ENCODE measurements around the gene NIPBL. TPM values are rescaled to one million over a fixed set of nuclear protein-coding genes. Genes with fewer than 3 reads are reported as not detected.
"Not testable (repeated sequence)": the region's sequence is repeated elsewhere in the genome, so short reads cannot be mapped to it uniquely, and the experiment has no call there.

NIPBL gene
- total RNA-seq, 3 donors from 2014 or later: 61.9 to 112 (median 69.2) TPM

DNA sequence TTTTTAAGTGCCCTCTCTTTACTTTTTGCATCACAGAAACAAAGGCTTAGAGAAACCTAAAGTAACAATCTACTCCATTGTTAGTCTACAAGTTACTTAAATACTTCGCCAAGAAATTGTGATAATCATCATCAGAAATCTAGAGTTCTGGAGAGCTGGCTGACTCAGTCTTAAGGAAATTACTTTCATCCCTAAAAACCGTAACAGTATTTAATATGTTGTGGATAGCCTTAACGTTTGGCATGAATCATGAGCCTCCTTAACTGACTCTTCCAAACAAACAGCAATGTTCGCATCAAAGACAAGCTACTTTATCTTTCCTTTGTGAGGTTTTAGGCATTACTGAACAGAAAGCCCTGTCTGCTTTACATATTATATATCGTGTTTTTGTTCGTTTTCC, 128.7 kb downstream of the NIPBL start:
- Histone ChIP-seq H3K36me3 (peaks cover 17% of the 10 kb centered on the region), H3K27ac (no peak overlapping the region), H3K27me3 (no peaks in the 10 kb centered on the region), H3K9me3 (no peaks in the 10 kb centered on the region), H3K4me3 (no peak overlapping the region), H3K4me1 (no peaks in the 10 kb centered on the region)
- TF ChIP-seq POLR2AphosphoS5 (IDR thresholded peaks at IDR 0.05): no peak
- TF ChIP-seq, protein P1, sequence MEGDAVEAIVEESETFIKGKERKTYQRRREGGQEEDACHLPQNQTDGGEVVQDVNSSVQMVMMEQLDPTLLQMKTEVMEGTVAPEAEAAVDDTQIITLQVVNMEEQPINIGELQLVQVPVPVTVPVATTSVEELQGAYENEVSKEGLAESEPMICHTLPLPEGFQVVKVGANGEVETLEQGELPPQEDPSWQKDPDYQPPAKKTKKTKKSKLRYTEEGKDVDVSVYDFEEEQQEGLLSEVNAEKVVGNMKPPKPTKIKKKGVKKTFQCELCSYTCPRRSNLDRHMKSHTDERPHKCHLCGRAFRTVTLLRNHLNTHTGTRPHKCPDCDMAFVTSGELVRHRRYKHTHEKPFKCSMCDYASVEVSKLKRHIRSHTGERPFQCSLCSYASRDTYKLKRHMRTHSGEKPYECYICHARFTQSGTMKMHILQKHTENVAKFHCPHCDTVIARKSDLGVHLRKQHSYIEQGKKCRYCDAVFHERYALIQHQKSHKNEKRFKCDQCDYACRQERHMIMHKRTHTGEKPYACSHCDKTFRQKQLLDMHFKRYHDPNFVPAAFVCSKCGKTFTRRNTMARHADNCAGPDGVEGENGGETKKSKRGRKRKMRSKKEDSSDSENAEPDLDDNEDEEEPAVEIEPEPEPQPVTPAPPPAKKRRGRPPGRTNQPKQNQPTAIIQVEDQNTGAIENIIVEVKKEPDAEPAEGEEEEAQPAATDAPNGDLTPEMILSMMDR (IDR thresholded peaks at IDR 0.05): no peak
- TF ChIP-seq POLR2A (IDR thresholded peaks at IDR 0.05): no peak
- no peak for DNase-seq (ENCODE audit: low spot score in 2 of 2)
- intact Hi-C loops (cut with DNase I; ENCODE audit: low total_unique reads): no loop called here

DNA sequence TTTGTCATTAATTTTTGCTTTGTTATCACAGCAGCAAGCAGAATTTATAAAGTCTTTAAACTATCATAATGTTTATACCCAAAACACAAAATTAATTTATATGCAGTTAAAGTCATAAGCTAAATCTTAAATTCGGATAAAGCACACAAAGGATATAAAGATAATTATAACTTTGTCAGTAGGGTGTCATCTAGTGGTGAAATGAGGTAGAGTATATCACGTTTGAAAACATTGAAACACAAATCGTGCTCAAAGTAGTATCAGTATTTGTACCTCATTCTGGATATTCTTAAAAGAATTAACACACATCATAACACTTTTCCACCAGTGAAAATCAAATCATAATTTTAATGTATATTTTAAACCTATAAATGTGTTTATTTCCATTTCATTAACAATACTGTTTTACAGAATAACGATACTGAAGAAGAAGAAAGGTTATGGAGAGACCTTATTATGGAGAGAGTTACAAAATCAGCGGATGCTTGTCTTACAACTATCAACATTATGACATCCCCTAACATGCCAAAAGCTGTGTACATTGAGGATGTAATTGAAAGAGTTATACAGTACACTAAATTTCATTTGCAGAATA, 129.5 kb downstream of the NIPBL start:
- Histone ChIP-seq H3K9me3 (no peaks in the 10 kb centered on the region), H3K27me3 (no peaks in the 10 kb centered on the region), H3K36me3 (peaks cover 17% of the 10 kb centered on the region), H3K27ac (no peak overlapping the region), H3K4me1 (no peaks in the 10 kb centered on the region), H3K4me3 (no peak overlapping the region)
- intact Hi-C loops (cut with DNase I; ENCODE audit: low total_unique reads): no loop called here
- TF ChIP-seq POLR2A (IDR thresholded peaks at IDR 0.05): no peak
- TF ChIP-seq, protein P1 (IDR thresholded peaks at IDR 0.05): peak; percentile 32 to 63 (median 62)
- TF ChIP-seq POLR2AphosphoS5 (IDR thresholded peaks at IDR 0.05): no peak
- DNase-seq (ENCODE audit: low spot score in 2 of 2): no peak

DNA sequence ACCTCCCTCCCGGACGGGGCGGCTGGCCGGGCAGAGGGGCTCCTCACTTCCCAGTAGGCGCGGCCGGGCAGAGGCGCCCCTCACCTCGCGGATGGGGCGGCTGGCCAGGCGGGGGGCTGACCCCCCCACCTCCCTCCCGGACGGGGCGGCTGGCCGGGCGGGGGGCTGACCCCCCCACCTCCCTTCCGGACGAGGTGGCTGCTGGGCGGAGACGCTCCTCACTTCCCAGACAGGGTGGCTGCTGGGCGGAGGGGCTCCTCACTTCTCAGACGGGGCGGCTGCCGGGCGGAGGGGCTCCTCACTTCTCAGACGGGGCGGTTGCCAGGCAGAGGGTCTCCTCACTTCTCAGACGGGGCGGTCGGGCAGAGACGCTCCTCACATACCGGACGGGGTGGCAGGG, 136.6 kb downstream of the NIPBL start:
- H3K27me3 ChIP-seq; H3K9me3 ChIP-seq; H3K27ac ChIP-seq; DNase-seq (ENCODE audit: low spot score in 2 of 2); H3K4me1 ChIP-seq; H3K4me3 ChIP-seq; intact Hi-C loops (cut with DNase I; ENCODE audit: low total_unique reads): not testable (repeated sequence)
- peaks cover 17% of the 10 kb centered on the region for H3K36me3 ChIP-seq

DNA sequence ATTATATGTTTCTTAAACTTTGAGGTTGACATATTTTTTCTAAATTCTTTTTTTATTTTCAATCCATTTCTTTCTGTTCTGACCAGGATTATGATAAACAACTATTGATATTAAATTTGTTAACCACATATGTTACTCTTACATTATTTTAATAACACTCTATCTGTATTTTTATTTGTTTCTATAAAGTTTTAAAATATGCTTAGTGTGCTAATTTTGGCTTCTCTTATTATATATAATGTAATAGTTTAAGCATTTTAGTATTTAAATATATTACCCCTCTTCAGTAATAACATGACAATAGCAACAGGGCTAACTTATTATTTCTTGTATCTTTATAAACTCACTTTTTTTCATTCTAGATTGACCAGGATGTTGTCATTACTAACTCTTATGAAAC, 137.8 kb downstream of the NIPBL start:
- Histone ChIP-seq H3K36me3 (peaks cover 12% of the 10 kb centered on the region), H3K9me3 (no peaks in the 10 kb centered on the region)
- intact Hi-C loops (cut with DNase I; ENCODE audit: low total_unique reads): no loop called here

DNA sequence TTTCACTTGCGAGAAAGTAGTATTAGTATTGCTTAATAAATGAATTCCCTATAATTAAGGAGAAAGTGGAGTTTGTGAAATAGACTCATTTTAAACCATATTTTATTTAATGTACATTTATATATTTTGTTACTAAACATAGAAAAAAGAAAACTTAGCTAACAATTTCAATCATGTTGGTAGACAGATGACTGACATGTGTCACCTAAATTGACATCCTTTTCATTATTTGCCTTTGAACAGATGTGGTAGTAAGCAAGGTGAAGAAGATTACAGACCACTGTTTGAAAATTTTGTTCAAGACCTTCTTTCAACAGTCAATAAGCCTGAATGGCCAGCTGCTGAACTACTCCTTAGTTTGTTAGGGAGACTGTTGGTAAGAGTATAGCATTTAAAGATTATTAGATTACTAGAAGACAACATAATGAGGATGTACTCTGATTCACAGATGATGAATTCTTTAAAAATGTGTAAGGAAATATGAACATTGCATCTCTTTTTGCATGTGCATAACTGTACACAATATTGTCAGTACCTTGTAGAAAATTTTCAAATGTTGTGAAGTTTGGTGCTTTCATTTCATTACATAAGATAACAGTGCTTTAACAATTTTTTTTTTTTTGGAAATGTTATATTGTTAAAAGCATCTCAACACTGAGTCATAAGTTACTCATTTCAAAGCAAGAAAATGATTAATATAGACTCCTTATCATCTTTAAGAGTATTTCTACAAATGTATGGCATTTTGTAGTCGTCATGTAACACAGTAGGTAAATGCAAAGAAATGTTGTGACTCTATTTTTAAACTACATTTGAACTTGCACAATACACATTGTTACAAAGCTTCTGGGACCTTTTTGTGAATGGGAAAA, 139.5 kb downstream of the NIPBL start:
- H3K4me3 ChIP-seq: no peak overlapping the region
- no peaks in the 10 kb centered on the region for H3K27me3 ChIP-seq
- peaks cover 17% of the 10 kb centered on the region for H3K36me3 ChIP-seq
- TF ChIP-seq POLR2A (IDR thresholded peaks at IDR 0.05): no peak
- no peak for TF ChIP-seq POLR2AphosphoS5 (IDR thresholded peaks at IDR 0.05)
- H3K4me1 ChIP-seq: no peaks in the 10 kb centered on the region
- no peaks in the 10 kb centered on the region for H3K9me3 ChIP-seq
- no peak for DNase-seq (ENCODE audit: low spot score in 2 of 2)
- H3K27ac ChIP-seq: no peak overlapping the region
- intact Hi-C loops (cut with DNase I; ENCODE audit: low total_unique reads): no loop called here

More for the DNA sequence above, 137.8 kb downstream of the NIPBL start:
- H3K4me1 ChIP-seq: no peaks in the 10 kb centered on the region
- no peaks in the 10 kb centered on the region for H3K27me3 ChIP-seq
- no peak overlapping the region for H3K4me3 ChIP-seq
- DNase-seq (ENCODE audit: low spot score in 2 of 2): no peak
- no peak overlapping the region for H3K27ac ChIP-seq
- TF ChIP-seq POLR2A (IDR thresholded peaks at IDR 0.05): no peak
- no peak for TF ChIP-seq POLR2AphosphoS5 (IDR thresholded peaks at IDR 0.05)
- TF ChIP-seq, protein P1 (IDR thresholded peaks at IDR 0.05): no peak

DNA sequence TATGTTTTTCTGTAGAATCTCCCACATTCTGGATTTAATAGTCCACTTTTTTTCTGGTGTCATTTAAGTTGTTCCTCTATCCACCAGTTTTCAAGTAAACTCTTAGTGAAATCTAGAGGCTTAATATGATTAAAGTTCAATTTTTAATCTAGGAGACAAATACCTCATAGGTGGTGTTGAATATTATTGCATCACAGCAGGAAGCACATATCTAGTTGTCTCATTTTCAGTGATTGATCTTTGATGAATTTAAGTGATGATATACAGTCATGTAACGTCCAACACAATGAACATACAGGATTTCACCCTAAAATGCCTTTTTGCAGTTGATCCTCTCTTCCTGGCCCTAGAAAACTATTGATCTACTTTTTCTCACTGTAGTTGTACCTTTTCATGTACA, 152.3 kb downstream of the NIPBL start:
- intact Hi-C loops (cut with DNase I; ENCODE audit: low total_unique reads): no loop called here
- H3K4me3 ChIP-seq: no peak overlapping the region
- H3K9me3 ChIP-seq: no peaks in the 10 kb centered on the region
- H3K36me3 ChIP-seq: peaks cover 3% of the 10 kb centered on the region
- H3K27me3 ChIP-seq: no peaks in the 10 kb centered on the region
- no peak overlapping the region for H3K27ac ChIP-seq
- no peak for TF ChIP-seq POLR2AphosphoS5 (IDR thresholded peaks at IDR 0.05)
- TF ChIP-seq POLR2A (IDR thresholded peaks at IDR 0.05): no peak
- TF ChIP-seq, protein P1 (IDR thresholded peaks at IDR 0.05): no peak
- no peak for DNase-seq (ENCODE audit: low spot score in 2 of 2)
- H3K4me1 ChIP-seq: no peaks in the 10 kb centered on the region

All from breast epithelium (tissue), 4 donors.